T-helper 1 cell treated with Interleukin-12 subunit alpha and Interleukin-12 subunit beta and Interleukin-4 antibody, amounts not matched to agents 30 μg/mL and 1 μg/mL, for 36 hours (primary cell): Measurements from ENCODE around the gene DNTTIP2.
"Not testable (repeated sequence)": the region's sequence is repeated elsewhere in the genome, so short reads cannot be mapped to it uniquely, and the experiment has no call there.

Source experiments
- H3K27ac Mint-ChIP-seq: one replicate; pipeline ENCODE4 v1.8.0; 2021; ENCODE audit warnings: mild to moderate bottlenecking, mixed read lengths
- H3K27me3 Mint-ChIP-seq: one replicate; pipeline ENCODE4 v1.8.0; 2021; ENCODE audit warnings: low read depth, mixed read lengths
- H3K36me3 Mint-ChIP-seq: one replicate; pipeline ENCODE4 v1.8.0; 2021; ENCODE audit warnings: low read depth, mixed read lengths
- H3K4me1 Mint-ChIP-seq: one replicate; pipeline ENCODE4 v1.8.0; 2021; ENCODE audit warnings: low read depth, mixed read lengths
- H3K4me3 Mint-ChIP-seq: one replicate; pipeline ENCODE4 v1.8.0; 2021; ENCODE audit warnings: mild to moderate bottlenecking, moderate library complexity, mixed read lengths
- H3K9me3 Mint-ChIP-seq: one replicate; pipeline ENCODE4 v1.8.0; 2021; ENCODE audit warnings: mixed read lengths

The DNTTIP2 gene, protein sequence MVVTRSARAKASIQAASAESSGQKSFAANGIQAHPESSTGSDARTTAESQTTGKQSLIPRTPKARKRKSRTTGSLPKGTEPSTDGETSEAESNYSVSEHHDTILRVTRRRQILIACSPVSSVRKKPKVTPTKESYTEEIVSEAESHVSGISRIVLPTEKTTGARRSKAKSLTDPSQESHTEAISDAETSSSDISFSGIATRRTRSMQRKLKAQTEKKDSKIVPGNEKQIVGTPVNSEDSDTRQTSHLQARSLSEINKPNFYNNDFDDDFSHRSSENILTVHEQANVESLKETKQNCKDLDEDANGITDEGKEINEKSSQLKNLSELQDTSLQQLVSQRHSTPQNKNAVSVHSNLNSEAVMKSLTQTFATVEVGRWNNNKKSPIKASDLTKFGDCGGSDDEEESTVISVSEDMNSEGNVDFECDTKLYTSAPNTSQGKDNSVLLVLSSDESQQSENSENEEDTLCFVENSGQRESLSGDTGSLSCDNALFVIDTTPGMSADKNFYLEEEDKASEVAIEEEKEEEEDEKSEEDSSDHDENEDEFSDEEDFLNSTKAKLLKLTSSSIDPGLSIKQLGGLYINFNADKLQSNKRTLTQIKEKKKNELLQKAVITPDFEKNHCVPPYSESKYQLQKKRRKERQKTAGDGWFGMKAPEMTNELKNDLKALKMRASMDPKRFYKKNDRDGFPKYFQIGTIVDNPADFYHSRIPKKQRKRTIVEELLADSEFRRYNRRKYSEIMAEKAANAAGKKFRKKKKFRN

DNA sequence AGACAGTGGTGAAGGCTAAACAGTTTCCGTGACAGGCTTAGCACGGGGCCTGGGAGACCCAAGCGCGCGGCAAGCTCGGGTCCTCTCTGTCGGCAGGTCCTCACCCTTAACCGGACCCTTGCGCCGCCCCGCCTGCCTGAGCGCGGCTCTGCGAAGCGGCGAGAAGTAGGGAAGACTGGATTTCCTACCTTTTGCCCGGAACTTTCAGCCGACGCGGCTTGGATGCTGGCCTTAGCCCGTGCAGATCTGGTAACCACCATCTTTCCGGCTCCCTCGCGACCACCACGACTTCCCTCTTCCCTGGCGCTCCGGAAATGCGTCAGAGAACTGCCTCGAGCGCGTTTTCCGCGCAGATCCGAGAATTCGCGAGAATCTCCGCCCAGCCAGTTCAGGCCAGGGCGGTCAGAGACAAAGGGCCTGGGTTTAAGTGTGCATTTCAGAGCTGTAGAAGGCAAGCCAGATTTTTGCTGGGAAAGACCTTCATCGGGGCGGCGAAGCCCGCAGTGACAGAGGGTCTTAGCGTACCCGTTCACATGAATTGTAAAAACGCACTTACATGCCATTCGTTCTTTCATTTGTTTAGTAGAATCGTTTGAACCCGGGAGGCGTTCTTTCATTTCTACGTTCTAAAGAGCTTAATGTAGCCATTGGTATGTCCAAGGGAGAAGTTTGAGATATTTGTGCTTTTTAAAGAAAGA lies at the start of gene DNTTIP2:
TSS of gene DNTTIP2 (minus strand) at position 318 of the 698 bp plus-strand sequence. CDS start at position 260, 58 bp downstream.
- no peaks in the 10 kb centered on the region for H3K27me3 Mint-ChIP-seq
- H3K4me1 Mint-ChIP-seq = peaks cover 36% of the 10 kb centered on the region
- H3K36me3 Mint-ChIP-seq = peaks cover 34% of the 10 kb centered on the region
- no peaks in the 10 kb centered on the region for H3K9me3 Mint-ChIP-seq
- peak within 1 kb of the TSS; percentile 92 for H3K27ac Mint-ChIP-seq
- H3K4me3 Mint-ChIP-seq = peak within 1 kb of the TSS; percentile 89

DNA sequence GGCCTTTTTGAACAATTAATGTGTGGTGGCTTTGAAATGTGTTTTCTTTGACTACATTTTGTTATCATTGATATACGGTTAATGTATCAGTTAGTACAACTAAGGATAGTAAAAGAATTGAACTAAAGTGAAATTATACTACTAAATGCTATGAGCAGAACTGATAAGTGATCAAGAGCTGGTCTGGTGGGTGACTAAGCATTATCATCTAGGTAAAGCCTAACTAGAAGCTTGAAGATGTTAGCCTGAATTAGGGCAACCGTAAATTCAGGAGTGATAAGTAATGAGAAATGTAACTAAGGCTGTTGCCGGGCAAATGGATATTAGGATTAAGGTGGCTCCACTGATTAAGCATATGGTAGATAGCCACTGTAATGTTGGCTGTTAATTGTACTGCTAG lies 46.2 kb upstream of the DNTTIP2 start:
- Mint-ChIP-seq H3K27ac (no peak overlapping the region), H3K27me3 (peaks cover 11% of the 10 kb centered on the region), H3K4me1 (peaks cover 2% of the 10 kb centered on the region), H3K36me3 (no peaks in the 10 kb centered on the region), H3K4me3 (no peak overlapping the region), H3K9me3 (peaks cover 9% of the 10 kb centered on the region)

DNA sequence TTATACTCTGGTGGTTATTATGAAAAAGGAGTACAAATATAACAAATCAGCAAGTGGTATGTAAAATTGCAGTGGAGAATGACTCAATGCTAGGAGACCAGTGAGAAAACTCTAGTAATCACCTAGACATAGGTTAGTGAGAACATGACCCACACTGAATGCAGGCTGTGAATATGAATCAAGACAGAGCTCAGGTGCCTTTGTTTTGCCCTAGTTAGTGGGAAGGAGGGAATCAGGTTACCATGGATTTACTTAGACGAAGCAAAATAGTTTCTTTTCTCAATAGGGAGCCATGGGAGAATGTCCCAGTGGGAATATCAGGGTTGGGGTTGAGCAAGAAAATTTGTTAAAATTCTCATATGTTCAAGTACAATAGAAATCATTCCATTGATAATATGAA lies 40.8 kb upstream of the DNTTIP2 start:
- Mint-ChIP-seq H3K27ac (no peak overlapping the region), H3K36me3 (no peaks in the 10 kb centered on the region), H3K4me1 (no peaks in the 10 kb centered on the region), H3K4me3 (no peak overlapping the region), H3K27me3 (peaks cover 9% of the 10 kb centered on the region), H3K9me3 (no peaks in the 10 kb centered on the region)

DNA sequence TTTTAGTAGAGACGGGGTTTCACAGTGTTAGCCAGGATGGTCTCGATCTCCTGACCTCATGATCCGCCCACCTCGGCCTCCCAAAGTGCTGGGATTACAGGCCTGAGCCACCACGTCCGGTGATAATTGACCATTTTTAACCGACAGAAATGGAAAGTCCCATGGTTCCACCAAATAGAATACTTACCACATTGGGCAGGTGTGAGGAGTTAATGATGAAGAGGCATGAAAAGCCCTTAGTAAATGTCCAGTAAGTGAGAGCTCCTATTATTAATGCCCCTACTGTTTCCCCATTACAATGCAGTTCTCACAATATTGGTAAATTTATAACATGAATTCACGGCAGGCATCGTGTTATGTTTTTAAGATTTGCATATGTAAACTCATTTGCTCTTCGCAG lies 38.3 kb upstream of the DNTTIP2 start:
- Mint-ChIP-seq H3K4me3 (no peak overlapping the region), H3K9me3 (no peaks in the 10 kb centered on the region), H3K4me1 (peaks cover 1% of the 10 kb centered on the region), H3K27ac (no peak overlapping the region), H3K27me3 (peaks cover 30% of the 10 kb centered on the region), H3K36me3 (peaks cover under 1% of the 10 kb centered on the region)

DNA sequence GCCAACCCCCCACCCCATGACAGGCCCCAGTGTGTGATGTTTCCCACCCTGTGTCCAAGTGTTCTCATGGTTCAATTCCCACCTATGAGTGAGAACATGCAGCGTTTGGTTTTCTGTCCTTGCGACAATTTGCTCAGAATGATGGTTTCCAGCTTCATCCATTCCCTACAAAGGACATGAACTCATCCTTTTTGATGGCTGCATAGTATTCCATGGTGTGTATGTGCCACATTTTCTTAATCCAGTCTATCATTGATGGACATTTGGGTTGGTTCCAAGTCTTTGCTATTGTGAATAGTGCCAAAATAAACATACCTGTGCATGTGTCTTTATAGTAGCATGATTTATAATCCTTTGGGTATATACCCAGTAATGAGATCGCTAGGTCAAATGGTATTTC lies 31.9 kb upstream of the DNTTIP2 start:
- H3K36me3 Mint-ChIP-seq = peaks cover 11% of the 10 kb centered on the region
- H3K4me1 Mint-ChIP-seq = peaks cover 25% of the 10 kb centered on the region
- peaks cover 37% of the 10 kb centered on the region for H3K27me3 Mint-ChIP-seq
- not testable (repeated sequence) for H3K9me3 Mint-ChIP-seq, H3K27ac Mint-ChIP-seq, H3K4me3 Mint-ChIP-seq

DNA sequence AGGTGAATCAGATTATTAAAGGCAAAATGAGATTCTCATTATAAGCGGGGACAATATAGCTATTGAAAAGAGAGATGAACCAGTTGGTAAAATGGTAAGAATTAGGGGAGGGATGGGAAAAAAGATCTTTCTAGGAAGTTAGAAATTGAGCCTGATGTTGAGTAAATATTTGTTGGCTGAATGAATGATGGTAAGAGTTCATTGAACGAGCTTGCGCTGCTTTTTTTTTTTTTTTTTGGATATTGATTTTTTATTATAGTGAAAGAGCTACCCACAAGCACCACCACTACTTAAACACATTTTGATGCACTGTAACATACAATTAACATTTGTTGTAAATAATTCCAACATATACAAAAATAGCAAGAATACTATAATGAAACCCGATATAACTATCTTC lies 31.3 kb upstream of the DNTTIP2 start:
- peaks cover 11% of the 10 kb centered on the region for H3K36me3 Mint-ChIP-seq
- peaks cover 6% of the 10 kb centered on the region for H3K9me3 Mint-ChIP-seq
- H3K4me1 Mint-ChIP-seq = peaks cover 27% of the 10 kb centered on the region
- peak overlapping the region; percentile 87 for H3K4me3 Mint-ChIP-seq
- peak overlapping the region; percentile 23 for H3K27ac Mint-ChIP-seq
- peaks cover 36% of the 10 kb centered on the region for H3K27me3 Mint-ChIP-seq

DNA sequence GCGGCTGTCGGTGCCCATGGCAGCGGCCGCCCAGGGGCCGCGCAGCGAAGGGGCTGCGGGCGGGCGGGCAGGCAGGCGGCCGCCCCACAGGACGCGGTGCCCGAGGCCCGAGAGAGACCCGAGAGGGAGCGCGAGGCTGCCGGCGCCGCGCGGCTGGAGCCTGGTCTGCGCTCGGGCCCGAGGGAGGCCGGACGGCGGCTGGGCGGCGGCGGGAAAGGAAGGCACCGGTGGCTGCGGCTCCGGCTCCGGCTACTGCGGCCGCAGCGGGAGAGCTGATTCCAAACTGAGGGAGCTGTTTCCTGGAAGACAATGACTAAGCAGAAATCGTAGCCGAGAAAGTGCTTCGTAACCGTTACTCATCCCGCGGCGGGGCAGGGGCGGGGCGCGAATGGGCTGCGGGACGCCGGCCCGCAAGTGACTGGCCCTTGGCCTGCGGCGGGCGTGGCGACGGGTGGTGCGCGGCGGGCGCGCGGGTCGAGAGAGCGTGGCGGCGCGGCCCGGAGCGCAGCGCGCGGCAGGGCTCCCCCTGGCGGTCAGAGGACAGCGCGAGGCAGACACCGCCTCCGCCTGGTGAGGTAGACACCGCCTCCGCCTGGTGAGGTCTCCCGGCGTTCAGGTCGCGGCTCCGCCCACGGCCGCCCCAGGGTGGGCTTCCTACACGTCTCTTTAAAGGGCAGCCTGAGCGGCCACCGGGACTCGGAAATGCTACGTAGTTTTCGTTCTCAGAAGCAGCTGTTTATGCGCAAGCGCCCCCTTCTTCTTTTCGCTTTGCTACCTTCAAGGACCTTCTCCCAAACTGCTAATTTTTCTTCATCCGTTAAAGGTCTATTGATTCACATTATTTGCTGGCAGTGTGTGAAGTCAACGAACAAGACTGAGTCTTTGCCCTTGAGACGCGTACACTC lies 30.4 kb upstream of the DNTTIP2 start, which contains the start of gene GCLM:
TSS of gene GCLM (minus strand) at position 285 of the 905 bp plus-strand sequence. CDS start at position 18, 267 bp downstream.
- Mint-ChIP-seq H3K4me1 (peaks cover 31% of the 10 kb centered on the region), H3K27me3 (peaks cover 28% of the 10 kb centered on the region), H3K4me3 (peak within 1 kb of the TSS; percentile 97), H3K36me3 (peaks cover 11% of the 10 kb centered on the region), H3K27ac (peak within 1 kb of the TSS; percentile 93), H3K9me3 (peaks cover 6% of the 10 kb centered on the region)

DNA sequence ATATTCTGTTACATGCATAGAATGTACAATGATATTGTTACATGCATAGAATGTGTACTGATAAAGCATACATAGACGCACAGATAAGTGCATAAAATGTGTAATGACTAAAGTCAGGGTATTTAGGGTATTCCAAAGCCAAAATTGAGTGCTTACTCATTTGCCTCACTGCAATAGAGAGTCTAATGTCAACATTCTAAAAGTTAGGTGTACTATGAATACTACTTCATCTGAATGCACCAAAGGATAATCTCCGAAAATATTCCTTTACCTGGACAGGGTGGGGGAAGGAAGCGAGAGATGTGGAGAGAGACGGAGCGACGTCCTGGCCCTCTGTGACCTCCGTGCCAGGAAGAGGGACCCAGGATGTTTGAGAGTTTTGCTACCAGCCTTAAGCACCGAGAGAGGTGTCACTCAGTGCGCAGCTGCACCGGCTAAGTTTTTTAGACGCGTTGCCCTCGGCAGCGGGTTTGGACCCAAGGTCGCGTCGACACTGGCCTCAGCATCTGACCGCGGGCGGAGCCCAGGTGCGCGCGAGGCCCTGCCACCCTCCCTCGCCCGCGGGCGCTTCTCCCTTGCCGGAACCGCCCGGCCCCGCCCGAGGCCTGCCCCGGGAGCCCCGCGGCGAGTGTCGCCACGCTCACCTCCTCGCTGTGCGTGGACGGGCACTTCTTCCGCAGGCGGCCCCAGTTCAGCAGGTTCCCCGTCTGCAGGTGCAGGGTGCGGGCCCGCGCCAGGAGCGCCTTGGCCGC lies 29.6 kb upstream of the DNTTIP2 start:
- H3K27ac Mint-ChIP-seq = peak overlapping the region; percentile 93
- peak overlapping the region; percentile 97 for H3K4me3 Mint-ChIP-seq
- H3K4me1 Mint-ChIP-seq = peaks cover 38% of the 10 kb centered on the region
- H3K27me3 Mint-ChIP-seq = peaks cover 21% of the 10 kb centered on the region
- peaks cover 11% of the 10 kb centered on the region for H3K36me3 Mint-ChIP-seq
- H3K9me3 Mint-ChIP-seq = peaks cover 6% of the 10 kb centered on the region

DNA sequence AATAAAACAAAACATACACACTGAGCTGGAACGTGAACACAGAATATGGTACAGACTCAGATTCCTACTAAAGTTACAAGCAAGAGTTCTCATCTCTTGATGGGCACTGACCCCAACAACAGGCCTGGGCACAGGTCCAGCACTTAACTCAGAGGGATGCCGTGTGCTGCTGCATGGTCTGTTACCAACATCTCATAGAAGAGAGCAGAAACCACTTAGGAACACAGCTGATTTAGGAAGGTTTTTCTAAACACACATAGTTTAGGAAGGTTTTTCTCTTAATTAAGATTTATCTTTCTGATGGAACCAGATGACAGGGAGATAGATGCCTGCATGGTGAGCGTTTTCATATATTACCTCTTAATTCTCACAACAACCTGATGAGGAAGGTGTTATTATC lies 28.7 kb upstream of the DNTTIP2 start:
- Mint-ChIP-seq H3K9me3 (peaks cover 6% of the 10 kb centered on the region), H3K36me3 (peaks cover 12% of the 10 kb centered on the region), H3K4me1 (peaks cover 38% of the 10 kb centered on the region), H3K27ac (peak overlapping the region; percentile 5), H3K4me3 (peak overlapping the region; percentile 81), H3K27me3 (peaks cover 14% of the 10 kb centered on the region)

DNA sequence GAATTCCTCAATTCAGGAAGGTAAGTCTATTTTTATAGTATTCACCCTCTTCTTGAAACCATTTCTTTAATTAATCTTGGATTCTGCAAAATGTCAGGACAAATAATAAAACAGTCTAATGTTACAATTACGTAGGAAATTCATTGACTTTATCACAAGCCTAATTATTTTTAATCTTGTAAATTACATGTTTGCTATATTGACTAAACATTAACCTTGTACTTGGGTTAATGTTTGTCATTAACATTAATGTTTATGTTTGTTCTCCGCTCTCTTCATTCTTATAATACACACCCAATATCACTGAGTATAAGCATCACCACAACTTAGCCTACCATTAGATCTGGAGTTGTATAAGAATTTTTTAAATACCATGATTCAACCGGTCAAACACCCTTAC lies 27.5 kb upstream of the DNTTIP2 start:
- H3K36me3 Mint-ChIP-seq = peaks cover 13% of the 10 kb centered on the region
- H3K27ac Mint-ChIP-seq = no peak overlapping the region
- peaks cover 38% of the 10 kb centered on the region for H3K4me1 Mint-ChIP-seq
- peaks cover 5% of the 10 kb centered on the region for H3K27me3 Mint-ChIP-seq
- H3K4me3 Mint-ChIP-seq = no peak overlapping the region
- H3K9me3 Mint-ChIP-seq = peaks cover 6% of the 10 kb centered on the region

DNA sequence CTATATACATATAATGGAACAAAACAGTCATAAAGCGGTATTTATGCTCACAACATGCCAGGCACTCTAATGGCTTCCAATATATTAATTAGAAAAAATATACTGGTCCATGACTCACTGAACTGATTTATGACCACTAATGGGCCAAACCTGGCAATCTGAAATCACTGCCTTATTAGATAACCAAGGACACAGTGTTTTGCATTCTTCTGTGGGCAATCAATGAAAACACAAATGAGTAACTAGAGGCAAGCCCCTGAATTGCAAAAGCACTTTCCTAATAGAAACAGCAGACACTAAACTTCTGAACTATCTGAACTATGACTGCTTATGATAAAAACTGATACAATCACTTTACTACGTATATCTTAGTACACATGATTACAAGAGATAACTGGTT lies 26.7 kb upstream of the DNTTIP2 start:
- peaks cover 40% of the 10 kb centered on the region for H3K4me1 Mint-ChIP-seq
- H3K36me3 Mint-ChIP-seq = peaks cover 16% of the 10 kb centered on the region
- H3K9me3 Mint-ChIP-seq = peaks cover 6% of the 10 kb centered on the region
- no peak overlapping the region for H3K27ac Mint-ChIP-seq
- H3K4me3 Mint-ChIP-seq = peak overlapping the region; percentile 2
- peaks cover 5% of the 10 kb centered on the region for H3K27me3 Mint-ChIP-seq

DNA sequence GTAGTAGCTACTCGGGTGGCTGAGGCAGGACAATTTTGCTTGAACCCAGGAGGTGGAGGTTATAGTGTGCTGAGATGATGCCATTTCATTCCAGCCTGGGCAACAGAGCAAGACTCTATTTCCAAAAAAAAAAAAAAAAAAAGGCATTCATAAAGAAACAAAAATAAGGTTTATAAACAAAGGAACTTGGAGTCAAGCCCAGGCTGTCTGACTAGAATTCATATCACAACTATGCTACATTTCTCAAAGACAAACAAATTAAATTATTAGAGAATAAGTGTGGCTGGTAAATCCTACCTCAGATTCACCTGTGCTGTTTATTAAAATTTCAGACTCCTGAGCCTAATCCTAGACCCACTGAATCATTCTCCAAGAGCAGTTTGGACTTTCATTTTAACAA lies 26.0 kb upstream of the DNTTIP2 start:
- peaks cover 18% of the 10 kb centered on the region for H3K36me3 Mint-ChIP-seq
- peaks cover 3% of the 10 kb centered on the region for H3K27me3 Mint-ChIP-seq
- H3K4me1 Mint-ChIP-seq = peaks cover 37% of the 10 kb centered on the region
- H3K9me3 Mint-ChIP-seq = peaks cover 3% of the 10 kb centered on the region
- H3K27ac Mint-ChIP-seq = peak overlapping the region; percentile 28
- no peak overlapping the region for H3K4me3 Mint-ChIP-seq

DNA sequence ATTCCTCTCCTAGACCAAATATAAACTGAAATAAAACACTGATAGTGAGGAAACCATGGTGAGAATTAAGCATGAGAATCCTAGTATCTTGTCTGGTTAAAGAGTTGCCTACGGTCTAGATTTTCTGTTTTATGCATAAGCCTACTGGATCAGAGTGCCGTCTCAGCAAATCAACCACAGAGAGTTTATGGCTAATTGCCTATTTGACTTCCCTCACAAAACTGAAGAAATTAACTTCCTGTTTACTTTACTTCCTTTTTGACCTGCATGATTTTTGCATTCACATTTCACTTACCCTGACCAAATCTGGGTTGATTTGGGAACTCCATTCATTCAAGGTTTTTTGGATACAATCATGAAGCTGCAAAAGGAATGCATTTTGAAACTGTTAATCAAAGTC lies 25.2 kb upstream of the DNTTIP2 start:
- Mint-ChIP-seq H3K9me3 (no peaks in the 10 kb centered on the region), H3K4me3 (no peak overlapping the region), H3K27me3 (no peaks in the 10 kb centered on the region), H3K27ac (peak overlapping the region; percentile 41), H3K4me1 (peaks cover 33% of the 10 kb centered on the region), H3K36me3 (peaks cover 17% of the 10 kb centered on the region)
